Dermis blood vessel endothelial cell (primary cell): ENCODE data around the gene PCNX3. TPM values are rescaled to one million over a fixed set of nuclear protein-coding genes. Genes with fewer than 3 reads are reported as not detected.
A peak's percentile ranks its signal among the peaks of the same experiment; 100 is the strongest.

Experiments
- DNase-seq: peaks from one replicate; pipeline ENCODE4 v3.0.0; 2010
- total RNA-seq: library from RNA; depleted of rRNA; stranded (reverse); fragments of >200 nt; gene quantifications from 2 replicates; pipeline ENCODE4 v1.2.3, GENCODE V29; 2014

PCNX3 gene
- total RNA-seq, 1 donor from 2014 or later: 18.0 TPM

DNA sequence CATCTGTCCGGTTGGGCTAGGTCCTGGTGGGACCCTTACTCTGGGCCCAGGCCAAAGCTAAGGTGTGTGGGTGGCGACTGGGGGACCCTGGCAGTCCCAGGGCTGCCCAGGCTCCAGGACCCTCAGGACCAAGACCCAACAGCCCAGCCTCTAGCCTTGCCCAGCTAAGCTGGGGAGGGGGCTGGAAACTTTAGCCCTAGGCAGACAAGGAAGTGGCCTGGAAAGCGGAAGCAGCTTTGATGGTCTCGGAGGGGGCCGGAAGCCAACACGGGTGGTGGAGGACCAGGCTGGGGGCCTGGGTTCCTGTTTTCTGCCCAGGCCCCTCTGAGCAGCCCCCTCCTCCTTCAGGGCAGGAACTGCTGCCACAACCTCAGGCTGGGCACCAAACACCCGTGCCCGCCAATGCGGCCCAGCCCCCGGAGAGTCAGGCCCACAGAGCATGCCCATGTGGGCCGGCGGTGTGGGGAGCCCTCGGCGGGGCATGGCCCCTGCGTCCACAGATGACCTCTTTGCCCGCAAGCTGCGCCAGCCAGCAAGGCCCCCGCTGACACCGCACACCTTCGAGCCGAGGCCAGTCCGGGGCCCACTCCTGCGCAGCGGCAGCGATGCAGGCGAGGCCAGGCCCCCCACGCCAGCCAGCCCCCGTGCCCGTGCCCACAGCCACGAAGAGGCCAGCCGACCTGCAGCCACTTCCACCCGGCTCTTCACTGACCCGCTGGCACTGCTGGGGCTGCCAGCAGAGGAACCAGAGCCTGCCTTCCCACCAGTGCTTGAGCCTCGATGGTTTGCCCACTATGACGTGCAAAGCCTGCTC lies 25.1 kb downstream of the PCNX3 start:
- peak; percentile 33 for DNase-seq

DNA sequence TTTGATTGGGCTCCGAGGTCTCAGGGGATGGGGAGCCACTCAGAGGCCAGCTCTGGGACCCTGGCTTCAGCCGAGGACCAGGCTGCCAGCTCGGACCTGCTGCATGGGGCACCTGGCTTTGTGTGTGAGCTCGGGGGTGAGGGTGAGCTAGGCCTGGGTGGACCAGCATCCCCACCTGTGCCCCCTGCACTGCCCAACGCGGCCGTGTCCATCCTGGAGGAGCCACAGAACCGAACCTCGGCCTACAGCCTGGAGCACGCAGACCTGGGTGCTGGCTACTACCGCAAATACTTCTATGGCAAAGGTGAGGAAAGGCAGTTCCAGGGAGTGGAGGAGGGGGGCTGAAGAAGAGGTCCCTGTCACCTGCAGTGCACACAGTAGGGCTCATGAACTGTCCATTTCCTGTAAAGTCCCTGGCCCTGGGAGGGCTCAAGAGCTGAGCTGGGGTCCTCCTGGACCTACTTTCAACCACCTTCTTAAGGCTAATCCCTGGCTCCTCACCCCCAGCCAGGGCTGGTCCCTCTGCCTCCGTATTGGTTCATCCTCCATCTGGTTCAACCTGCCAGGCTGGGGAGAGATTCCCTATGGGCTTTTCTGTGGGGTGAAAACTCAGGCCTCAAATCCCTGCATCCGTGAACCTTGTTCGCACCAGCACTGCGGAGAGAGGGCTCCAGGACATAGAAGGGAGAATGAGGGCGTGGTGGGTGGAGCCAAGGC lies 25.9 kb downstream of the PCNX3 start:
- no peak for DNase-seq

DNA sequence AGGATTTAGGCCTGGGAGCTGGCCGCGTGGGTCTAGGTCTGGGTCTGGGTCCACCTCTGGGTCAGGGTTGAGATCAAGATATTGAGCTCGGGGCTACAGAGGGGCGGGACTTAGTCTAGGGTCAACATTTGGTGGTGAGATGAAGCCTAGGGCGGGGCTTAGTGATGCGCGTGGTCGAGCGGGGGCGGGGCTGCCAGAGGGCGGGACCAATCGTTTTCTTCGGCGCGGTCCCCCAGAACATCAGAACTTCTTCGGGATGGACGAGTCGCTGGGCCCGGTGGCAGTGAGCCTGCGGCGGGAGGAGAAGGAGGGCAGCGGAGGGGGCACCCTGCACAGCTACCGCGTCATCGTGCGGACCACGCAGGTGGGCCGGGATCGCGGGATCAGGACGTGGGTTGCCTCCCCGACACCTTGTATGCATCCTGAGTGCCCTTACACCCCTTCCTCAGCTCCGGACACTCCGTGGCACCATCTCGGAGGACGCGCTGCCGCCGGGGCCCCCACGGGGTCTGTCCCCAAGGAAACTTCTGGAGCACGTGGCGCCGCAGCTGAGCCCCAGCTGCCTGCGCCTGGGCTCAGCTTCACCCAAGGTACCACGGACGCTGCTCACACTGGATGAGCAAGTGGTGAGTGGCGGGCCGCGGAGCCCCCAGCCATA lies 26.6 kb downstream of the PCNX3 start:
- DNase-seq: no peak

DNA sequence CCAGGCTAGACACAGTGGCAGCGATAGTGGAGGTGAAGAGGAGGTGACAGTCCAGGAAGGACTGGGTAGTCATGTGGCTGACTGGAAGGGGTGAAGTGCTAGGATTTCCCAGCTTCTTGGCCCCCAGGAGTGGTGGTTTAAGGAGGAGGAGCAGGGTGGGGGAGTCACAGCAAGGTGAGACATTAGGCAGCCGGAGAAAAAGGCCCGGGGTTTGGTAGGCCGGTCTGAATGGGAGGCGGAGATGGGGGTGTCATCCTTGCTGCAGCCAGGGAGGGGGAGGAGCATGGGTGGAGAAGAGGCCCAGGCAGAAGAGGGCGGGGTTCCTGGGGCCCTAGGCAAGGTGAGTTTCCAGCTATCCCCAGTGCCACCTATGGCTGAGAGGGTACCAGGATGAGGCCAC lies 28.4 kb downstream of the PCNX3 start:
- no peak for DNase-seq

DNA sequence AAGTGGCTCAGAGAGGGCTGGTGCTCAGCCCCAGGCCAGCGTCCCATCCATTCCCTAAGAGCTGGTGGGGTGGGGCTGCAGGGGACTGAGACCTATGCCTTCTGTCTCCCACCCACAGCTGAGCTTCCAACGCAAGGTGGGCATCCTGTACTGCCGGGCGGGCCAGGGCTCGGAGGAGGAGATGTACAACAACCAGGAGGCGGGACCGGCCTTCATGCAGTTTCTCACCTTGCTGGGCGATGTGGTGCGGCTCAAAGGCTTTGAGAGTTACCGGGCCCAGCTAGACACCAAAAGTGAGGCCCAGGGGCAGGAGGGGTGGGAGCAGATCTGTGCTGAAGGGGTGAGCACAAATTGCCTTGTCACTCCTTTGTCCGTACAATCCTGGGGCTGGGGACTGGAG lies 29.3 kb downstream of the PCNX3 start:
- no peak for DNase-seq

DNA sequence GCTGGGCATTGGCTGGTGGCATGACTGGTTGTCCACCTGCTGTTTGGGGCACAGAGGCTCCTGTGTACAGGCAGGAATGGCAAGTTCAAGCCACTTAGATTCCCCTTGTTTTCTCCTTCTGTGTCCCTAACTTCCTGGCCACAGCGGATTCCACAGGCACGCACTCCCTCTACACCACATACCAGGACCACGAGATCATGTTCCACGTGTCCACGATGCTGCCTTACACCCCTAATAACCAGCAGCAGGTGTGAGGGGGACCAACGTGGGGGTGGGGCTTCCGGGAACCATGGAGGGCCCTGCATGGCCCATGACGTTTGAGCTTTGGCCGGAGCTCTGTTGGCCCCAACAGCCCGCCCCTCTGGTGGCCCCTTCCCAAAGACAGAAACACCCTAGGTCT lies 30.1 kb downstream of the PCNX3 start:
- DNase-seq: no peak

DNA sequence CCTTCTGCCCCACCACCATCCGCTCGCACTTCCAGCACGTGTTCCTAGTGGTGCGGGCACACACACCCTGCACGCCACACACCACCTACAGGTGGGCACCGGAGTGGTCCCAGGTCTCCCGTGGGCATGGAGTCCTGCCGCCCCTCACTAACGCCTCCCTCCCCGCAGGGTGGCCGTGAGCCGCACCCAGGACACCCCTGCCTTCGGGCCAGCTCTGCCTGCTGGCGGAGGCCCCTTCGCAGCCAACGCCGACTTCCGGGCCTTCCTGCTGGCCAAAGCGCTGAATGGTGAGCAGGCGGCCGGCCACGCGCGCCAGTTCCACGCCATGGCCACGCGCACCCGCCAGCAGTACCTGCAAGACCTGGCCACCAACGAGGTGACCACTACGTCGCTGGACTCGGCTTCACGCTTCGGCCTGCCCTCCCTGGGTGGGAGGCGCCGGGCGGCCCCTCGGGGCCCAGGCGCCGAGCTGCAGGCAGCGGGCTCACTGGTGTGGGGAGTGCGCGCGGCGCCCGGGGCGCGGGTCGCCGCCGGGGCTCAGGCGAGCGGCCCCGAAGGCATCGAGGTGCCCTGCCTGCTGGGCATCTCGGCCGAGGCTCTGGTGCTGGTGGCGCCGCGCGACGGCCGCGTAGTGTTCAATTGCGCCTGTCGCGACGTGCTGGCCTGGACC lies 30.8 kb downstream of the PCNX3 start:
- DNase-seq: no peak

DNA sequence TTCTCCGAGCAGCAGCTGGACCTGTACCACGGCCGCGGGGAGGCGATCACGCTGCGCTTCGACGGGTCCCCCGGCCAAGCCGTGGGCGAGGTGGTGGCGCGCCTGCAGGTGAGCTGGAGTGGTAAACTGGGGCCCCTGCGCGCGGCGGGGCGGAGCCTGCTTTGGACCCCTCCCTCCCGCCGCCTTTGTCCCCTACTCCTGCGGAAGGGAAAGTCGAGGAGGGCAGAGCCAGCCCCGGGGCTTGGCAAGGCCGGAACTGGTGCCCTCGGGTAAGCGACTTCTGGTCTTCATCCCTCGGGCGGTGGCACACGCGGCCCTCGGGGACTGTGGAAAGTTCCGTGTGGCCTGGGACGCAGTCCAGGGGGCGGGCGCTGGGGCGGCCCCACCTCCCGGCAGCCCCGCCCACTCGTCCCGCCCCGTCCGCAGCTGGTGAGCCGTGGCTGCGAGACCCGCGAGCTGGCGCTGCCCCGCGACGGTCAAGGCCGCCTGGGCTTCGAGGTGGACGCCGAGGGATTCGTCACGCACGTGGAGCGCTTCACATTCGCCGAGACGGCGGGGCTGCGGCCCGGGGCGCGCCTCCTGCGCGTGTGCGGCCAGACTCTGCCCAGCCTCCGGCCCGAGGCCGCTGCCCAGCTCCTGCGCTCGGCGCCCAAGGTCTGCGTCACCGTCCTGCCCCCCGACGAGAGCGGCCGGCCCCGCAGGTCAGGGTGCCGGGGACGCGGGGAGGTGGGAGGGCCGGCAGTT lies 31.6 kb downstream of the PCNX3 start:
- no peak for DNase-seq

DNA sequence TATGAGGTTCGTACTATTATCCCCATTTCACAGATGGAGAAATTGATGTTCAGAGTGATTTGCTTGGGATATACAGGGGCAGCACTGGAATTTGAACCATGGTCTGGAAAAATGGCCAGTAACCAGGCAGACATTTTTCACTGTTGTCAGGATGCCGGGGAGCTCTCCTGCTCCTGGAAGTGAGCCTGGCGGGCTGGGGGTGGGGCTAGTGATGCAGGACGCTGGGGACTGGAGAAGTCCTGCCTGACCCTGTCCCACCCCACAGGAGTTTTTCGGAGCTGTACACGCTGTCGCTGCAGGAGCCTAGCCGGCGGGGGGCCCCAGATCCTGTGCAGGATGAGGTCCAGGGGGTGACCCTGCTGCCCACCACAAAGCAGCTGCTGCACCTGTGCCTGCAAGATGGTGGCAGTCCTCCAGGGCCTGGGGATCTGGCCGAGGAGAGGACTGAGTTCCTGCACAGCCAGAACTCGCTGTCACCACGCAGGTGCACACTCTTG lies 33.5 kb downstream of the PCNX3 start:
- no peak for DNase-seq

DNA sequence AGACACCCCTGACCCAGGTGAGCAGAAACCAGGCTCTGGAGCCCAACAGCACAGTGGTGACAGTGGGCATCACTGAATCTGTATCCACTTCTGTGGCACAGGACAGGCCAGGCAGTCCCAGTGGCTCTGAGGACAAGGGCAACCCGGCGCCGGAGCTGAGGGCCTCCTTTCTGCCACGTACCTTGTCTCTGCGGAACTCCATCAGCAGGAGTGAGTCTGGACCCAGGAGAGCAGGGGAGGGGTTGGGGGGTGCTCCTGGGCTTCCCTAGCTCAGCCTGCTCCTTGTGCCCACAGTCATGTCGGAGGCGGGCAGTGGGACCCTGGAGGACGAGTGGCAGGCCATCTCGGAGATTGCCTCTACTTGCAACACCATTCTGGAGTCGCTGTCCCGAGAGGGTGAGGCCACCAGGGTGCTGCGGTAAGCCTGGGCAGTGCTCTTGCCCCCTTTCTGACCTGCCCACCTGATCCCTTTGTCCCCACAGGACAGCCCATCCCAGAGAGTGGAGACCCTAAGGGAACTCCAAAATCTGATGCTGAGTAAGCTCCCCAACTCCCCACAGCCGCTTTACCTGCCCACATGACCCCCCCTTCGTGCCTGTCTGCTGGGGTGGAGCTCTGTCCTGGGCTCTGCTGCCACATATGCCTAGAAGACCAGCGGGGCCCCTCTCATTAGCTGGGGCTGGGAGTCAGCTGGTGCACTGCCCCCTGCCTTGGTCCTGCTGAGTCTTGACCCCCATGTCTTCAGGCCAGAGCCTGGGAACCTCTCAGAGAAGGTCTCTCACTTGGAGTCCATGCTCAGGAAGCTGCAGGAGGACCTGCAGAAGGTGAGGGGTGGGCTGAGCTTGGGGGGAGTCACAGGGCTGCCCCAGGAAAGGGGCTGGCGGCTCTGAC lies 34.3 kb downstream of the PCNX3 start:
- DNase-seq: no peak

DNA sequence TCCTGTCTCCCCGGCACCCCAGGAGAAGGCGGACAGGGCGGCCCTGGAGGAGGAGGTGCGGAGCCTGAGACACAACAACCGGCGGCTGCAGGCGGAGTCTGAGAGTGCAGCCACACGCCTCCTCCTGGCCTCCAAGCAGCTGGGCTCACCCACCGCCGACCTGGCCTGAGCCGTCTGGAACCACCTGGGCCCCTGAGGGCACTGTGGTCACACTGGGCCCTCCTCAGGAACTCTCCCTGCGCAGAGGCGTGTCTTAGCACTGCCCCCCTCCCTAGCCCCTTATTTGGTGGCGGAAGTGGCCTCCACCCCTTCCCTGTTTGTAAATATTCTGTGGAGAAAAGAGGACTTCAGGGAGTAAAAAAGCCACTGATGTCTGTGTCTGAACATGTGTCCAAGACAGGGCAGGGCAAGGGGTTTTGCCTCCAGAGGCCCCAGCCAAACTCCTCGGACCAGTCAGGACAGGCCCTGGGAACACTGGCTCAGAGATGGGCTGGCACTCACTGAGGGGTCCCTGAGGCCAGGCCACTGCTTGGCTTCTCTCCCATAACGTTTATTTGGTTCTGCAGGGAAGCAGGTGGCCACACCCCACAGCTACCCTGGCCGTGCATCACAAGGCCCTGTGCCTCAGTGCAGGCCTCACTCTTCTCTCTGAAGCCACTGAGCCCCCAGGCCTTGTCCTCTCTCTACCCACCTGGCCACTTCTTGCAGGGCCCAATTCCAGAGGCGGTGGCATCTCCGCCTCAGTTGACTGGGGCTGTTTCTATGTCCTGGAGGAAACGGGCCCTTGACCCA lies 35.2 kb downstream of the PCNX3 start:
- DNase-seq: no peak

DNA sequence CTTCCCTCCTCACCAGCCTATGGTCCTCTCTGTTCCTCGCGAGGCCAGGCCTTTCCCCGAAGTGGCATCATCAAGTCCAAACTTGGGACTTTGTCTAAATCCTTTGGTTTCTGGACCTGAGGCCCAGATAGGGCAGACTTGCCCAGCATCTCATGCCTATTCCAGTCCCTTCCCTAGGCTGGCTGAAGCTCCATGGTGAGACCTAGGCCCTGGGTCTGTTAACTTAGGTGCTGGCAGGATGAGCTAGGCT lies 35.7 kb downstream of the PCNX3 start:
- DNase-seq: no peak

DNA sequence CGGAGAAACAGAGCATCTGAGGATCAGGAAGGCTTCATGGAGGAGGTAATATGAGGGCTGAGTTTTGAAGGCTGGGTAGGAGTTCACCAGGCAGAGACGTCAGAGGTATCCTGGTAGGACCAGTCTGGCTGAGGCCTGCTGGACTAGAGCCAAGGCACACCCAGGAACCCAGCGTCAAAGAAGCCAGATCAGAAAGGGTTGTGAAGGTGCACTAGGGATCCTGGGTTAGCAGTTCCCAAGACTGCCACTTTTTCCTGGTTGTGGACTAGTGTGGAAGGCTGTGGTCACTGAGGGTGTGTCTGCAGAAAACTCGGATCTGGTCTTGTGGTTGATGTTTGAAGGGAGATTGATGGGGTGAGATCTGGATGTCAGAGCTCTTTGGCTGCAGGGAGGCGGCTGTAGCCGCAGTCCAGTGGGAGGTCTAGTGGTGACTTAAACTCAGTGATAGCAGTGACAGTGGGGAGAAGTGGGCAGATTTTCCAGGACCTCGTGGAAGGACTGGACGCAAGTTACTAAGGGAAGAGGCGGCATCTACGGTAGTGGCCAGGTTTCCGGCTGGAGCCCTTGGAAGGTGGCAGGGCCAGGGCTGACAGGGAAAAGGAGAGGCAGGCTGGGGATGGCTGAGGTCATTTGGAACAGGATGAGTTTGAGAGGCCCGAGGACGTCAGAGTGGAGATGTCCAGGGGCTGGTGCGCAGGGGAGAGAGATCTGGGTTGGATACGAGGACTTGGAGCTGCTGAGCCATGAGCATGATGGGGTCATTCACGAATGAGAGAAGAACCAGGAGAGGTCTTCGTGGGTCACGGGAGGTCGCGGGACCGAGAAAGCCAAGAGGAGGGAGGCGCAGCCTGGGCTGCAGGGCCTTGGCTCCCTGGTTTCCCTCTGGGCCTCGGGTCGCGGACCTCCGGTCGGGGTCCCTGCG lies 36.3 kb downstream of the PCNX3 start:
- peak; percentile 50 for DNase-seq

DNA sequence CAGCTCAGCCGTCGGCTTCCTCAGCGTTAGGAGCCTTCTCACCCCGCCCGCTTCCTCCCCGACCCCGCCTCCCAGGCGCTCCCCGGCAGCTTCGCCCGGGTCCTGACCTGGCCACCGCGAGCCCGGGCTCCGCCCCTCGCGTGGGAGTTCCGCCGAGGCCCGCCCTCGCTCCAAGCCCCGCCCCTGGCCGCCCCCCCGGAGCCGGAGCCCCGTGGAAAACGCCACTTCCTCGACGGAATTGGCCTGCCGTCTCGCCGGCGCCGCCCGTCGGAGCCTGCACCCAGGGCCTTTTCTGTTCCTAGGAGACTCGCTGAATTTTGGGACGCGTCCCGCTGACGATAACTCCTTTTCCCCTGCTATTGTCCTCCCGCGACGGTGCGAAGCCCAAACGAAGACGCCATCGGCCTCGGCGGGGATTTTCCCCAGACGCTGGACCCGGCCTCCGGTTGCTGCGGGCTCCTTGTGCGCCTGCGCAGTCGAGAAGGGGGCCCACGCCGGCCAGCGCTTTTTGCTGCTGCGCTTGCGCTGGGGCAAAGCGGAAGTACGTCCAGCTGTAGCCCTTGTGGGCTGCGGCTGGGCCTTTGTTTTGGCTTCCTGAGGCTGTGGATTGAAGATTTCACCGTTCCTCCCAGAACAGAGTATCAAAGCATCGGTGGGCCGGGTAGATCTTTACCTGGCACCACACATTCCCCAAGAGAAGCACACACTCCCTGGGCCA lies 37.1 kb downstream of the PCNX3 start:
- DNase-seq: peak; percentile 96

DNA sequence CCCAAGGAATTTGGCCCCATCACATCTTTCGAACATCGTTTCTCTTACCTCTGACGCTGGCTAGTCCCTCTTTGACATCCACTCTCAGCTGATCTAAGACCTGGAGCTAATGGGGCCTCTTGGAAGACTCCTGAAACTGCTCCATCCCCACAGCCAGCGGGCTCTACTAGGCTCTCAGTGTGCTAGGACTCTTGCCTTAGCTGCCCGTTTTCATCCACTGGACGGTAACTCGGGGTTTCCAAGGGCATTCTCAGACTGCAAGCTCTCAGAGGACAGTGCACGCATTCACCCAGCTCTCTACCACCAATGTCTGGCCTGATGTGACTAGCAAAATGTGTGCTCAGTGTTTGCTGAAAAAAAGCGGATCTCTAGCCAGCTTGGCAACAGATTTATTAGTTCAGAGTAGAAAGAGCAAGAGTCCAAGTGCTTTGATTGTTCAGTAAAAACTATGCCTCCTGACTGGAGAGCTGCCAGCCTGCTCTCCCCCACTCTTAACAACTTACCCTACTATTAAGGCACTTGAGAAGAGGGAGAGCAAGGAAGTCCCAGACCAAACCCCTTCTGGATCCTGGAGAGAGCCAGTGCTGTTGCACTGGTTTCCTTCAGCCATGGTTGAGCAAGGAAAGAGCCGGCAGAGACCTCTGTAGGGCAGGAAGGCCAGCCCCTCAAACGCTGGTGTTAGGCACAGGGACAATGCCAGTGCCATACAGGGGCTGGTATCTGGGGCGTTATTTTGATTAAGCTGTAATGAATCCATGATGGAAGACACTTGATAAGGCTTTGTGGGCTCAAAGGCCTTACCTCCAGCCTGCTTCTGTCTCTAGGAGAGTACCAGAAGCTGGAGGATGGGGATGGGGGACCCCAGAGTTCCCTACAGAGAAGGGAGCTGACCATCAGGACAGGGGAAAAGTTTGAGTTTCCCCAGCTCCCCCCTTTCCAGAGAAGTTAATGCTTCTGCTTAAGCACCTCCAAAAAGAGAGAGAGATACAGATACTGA lies 38.0 kb downstream of the PCNX3 start:
- DNase-seq: peak; percentile 58

DNA sequence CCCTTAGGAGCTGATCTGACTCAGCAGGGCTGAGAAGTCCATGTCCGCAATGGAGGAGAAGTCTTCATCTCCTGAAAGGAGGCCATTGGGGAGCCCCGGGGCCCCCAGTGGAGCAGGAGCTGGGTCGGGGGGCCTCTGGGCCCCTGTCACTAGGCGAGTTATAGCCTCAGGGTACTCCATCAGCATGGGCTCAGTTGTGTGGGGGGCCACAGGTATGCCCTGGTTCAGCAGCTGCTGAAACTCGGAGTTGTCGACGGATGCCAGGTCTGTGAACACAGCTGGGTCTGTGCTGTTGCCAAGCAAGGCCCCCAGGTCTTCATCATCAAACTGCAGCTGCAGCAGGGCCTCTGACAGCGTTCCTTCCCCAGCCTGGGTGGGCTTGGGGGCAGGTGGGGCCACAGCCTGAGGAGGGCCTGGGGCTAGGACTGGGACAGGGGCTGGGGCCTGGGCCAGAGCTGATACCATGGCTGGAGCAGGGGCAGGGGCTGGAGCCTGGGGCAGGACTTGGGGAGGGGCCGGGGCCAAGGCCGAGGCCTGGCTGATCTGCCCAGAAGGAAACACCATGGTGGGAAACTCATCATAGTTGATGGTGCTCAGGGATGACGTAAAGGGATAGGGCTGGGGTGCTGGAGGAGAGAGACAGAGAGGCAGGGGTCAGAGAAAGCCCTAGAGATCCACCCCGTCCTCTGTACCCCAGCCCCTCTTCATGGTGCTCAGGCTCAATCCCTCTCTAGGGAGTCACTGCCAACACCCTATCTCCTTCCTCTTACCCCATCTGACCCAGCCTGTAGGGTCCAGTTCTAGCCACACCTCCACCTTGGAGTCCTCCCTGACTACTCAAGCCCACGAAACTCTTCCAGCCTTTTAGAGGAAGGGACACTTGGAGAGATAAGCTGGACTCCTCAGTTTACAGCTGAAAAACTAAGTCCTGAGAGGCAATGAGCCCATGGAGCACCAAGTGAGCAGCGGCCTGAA lies 39.1 kb downstream of the PCNX3 start:
- no peak for DNase-seq
